ENCODE measurements around the gene CNTNAP2. TPM values are rescaled to one million over a fixed set of nuclear protein-coding genes. Genes with fewer than 3 reads are reported as not detected.

The CNTNAP2 gene
- total and polyA plus RNA-seq, 8 donors: 0.09 to 1.1 (median 0.38) TPM

DNA sequence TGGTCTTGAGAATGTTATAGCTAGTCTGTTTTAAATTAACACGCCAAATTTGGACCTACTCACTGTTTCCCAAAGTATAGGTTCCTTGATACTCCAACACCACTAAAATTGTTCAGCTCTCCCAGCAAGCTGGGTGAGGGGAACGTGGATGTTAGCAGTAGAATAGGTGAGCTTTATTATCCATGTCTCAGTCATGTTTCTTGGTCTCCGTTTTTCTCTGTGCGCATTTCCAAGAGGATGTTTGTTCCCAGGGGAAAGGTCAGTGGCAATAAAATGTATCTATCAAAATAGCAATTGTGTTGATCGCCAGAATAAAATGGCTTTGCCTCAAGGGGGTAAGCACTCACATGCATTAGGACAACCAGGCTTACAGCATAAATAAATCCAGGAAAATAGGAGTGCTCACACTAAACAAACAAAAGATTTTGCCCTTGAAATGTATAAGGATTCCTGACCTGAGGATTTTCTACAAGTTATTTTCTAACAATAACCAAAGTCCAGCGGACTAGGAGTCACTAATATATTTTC lies 2286.9 kb downstream of the CNTNAP2 start:
- TF ChIP-seq, protein P1, sequence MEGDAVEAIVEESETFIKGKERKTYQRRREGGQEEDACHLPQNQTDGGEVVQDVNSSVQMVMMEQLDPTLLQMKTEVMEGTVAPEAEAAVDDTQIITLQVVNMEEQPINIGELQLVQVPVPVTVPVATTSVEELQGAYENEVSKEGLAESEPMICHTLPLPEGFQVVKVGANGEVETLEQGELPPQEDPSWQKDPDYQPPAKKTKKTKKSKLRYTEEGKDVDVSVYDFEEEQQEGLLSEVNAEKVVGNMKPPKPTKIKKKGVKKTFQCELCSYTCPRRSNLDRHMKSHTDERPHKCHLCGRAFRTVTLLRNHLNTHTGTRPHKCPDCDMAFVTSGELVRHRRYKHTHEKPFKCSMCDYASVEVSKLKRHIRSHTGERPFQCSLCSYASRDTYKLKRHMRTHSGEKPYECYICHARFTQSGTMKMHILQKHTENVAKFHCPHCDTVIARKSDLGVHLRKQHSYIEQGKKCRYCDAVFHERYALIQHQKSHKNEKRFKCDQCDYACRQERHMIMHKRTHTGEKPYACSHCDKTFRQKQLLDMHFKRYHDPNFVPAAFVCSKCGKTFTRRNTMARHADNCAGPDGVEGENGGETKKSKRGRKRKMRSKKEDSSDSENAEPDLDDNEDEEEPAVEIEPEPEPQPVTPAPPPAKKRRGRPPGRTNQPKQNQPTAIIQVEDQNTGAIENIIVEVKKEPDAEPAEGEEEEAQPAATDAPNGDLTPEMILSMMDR (IDR thresholded peaks at IDR 0.05): no peak
- H3K9me3 ChIP-seq: no peaks in the 10 kb centered on the region
- ATAC-seq (no peak), FAIRE-seq (no peak), DNase-seq (no peak)
- WGBS, 2 donors: 61 to 78% methylated on average over 6 of the region's 6 CpGs
- intact Hi-C loops (cut with DNase I): no loop called here
- H3K4me1 ChIP-seq: no peaks in the 10 kb centered on the region
- H3K27ac ChIP-seq: no peak overlapping the region
- H3K36me3 ChIP-seq: no peaks in the 10 kb centered on the region
- peaks cover 0 to under 1% (median 0%) of the 10 kb centered on the region in 4 donors for H3K27me3 ChIP-seq
- no peak overlapping the region for H3K4me3 ChIP-seq

DNA sequence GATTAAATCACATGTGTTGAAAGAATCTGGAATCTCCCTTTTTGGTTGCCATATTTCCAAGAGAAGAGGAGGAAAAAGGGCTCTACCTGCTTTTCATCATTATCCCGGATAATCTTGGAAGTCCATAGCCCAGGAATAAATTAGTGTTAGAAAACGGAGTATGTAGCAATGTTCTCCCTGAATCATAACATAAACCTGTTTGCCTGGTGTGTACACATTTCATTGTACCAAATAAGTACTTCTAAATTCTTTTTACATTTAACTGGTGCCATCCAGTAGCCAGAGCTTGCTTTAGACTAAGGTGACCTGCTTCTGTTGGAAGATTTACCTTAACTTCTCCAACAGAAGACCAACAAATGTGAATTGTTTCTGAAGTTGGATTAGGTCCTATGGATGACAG lies 2291.7 kb downstream of the CNTNAP2 start:
- Histone ChIP-seq H3K27ac (no peak overlapping the region), H3K27me3 (no peaks in the 10 kb centered on the region), H3K36me3 (no peaks in the 10 kb centered on the region), H3K4me3 (no peak overlapping the region), H3K4me1 (no peaks in the 10 kb centered on the region), H3K9me3 (no peaks in the 10 kb centered on the region)
- ATAC-seq (no peak), FAIRE-seq (no peak), DNase-seq (no peak)
- 56 to 73% methylated on average over 2 of the region's 2 CpGs for WGBS, 2 donors
- TF ChIP-seq, protein P1 (IDR thresholded peaks at IDR 0.05): no peak
- intact Hi-C loops (cut with DNase I): no loop called here

DNA sequence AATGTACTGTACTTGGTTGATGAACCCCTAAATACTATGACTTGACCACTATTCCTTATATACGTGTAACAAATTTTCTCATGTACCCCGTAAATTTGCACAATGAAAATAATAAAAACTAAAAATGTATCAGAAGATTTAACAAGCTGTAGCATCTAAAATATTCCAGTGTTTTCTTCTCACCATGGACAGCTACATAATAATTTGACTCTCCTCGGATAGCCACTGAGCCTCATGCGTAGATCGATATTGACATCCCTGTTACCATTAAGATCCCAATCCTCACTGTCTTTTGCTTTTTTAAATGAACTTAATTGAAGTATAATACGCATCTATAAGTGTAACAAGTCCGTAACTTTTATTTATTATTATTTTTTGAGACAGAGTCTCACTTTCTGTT lies 2294.3 kb downstream of the CNTNAP2 start:
- DNase-seq (no peak), ATAC-seq (no peak), FAIRE-seq (no peak)
- TF ChIP-seq, protein P1 (IDR thresholded peaks at IDR 0.05): no peak
- Histone ChIP-seq H3K9me3 (no peaks in the 10 kb centered on the region), H3K4me3 (no peak overlapping the region), H3K27me3 (no peaks in the 10 kb centered on the region), H3K36me3 (no peaks in the 10 kb centered on the region), H3K27ac (no peak overlapping the region), H3K4me1 (no peaks in the 10 kb centered on the region)
- intact Hi-C loops (cut with DNase I): no loop called here
- 78 to 86% methylated on average over 7 of the region's 7 CpGs for WGBS, 2 donors

DNA sequence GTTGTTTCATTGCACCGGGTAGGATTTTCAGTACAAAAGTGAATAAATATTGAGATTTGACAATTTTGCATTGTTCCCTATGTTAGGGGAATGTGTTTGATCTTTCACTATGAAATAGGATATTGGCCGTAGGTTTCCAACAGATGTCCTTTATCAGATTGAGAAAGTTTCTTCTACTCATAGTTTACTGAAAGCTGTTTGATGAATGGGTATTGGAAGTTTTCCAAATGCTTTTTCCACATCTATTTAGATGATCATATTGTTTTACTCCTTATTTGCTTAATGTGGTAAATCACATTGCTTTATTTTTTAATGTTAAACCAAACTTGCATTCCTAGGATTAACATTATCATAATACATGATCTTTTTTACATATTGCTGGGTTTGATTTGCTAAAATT lies 2296.1 kb downstream of the CNTNAP2 start:
- no peaks in the 10 kb centered on the region for H3K4me1 ChIP-seq
- H3K27ac ChIP-seq: no peak overlapping the region
- H3K36me3 ChIP-seq: no peaks in the 10 kb centered on the region
- no peak for FAIRE-seq
- ATAC-seq: no peak
- no peak for DNase-seq
- TF ChIP-seq, protein P1 (IDR thresholded peaks at IDR 0.05): no peak
- no peaks in the 10 kb centered on the region for H3K27me3 ChIP-seq
- intact Hi-C loops (cut with DNase I): no loop called here
- WGBS, 2 donors: 43 to 47% methylated on average over 2 of the region's 2 CpGs
- H3K4me3 ChIP-seq: no peak overlapping the region
- no peaks in the 10 kb centered on the region for H3K9me3 ChIP-seq

DNA sequence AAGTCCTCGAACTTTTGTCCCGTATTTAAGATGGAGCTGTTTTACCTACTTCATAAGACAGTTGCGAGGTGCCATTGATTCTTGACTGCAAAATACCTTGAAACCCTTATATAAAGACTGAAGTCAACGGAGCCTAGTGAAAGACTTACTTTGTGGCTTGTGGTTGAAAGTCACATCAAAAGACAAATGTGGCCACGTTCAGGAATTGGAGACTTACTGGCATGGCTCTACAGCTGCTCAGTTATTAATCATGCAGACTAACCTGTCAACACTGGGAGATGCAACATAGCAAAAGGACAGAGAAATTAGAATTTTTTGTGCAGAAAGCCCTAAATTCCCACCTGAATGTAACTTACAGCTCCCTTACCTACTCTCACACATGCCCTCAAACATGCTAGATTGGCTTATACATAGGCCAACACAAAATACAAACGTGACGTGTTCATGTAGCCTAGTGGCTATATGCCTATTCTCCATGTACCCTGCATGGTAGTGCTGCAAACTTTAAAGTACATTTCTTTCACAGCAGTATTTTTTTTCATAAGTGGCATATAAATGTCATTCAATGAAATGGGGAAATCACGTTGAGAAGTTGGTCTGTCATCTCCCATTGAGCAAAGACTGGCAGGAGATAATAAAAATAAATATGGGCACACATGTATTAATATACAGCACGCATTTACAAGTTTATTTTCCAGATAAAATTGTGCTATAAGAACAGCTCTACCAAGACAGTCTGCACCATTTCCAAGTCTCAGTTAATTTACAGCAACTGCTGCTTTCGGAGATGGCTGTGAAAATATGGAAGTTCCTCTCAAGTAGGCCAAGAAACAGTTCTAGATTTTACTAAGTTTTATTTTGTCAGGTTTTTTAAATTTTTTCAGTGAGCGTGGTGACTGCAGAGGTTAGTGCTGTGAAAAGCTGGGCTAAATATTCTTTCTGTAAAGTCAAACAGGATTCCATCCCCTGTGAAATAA lies 2303.5 kb downstream of the CNTNAP2 start:
- Histone ChIP-seq H3K4me1 (no peaks in the 10 kb centered on the region), H3K27me3 (no peaks in the 10 kb centered on the region), H3K4me3 (no peak overlapping the region), H3K27ac (no peak overlapping the region), H3K9me3 (no peaks in the 10 kb centered on the region), H3K36me3 (no peaks in the 10 kb centered on the region)
- DNase-seq (no peak), ATAC-seq (no peak), FAIRE-seq (no peak)
- TF ChIP-seq, protein P1 (IDR thresholded peaks at IDR 0.05): no peak
- WGBS, 2 donors: 71% methylated on average over 11 of the region's 11 CpGs
- intact Hi-C loops (cut with DNase I): no loop called here
